BE2C (cell line): ENCODE data around the gene C10orf95.

ENCODE experiments used
- DNase-seq: peaks from one replicate; pipeline ENCODE4 v3.0.0-alpha.2; 2020
- H3K27me3 ChIP-seq: fragments of 250-450 bp; sonication (Bioruptor Pico); 2 replicates; pipeline ENCODE4 v1.5.1; 2020; ENCODE audit warnings: mild to moderate bottlenecking
- H3K36me3 ChIP-seq: fragments of 250-450 bp; sonication (Bioruptor Pico); 2 replicates; pipeline ENCODE4 v1.5.1; 2020; ENCODE audit warnings: mild to moderate bottlenecking
- H3K4me1 ChIP-seq: fragments of 250-450 bp; sonication (Bioruptor Pico); 2 replicates; pipeline ENCODE4 v1.5.1; 2020
- H3K4me3 ChIP-seq: 2 replicates; pipeline ENCODE4 v1.5.1; 2011; ENCODE audit warnings: low read depth, low read length
- H3K9me3 ChIP-seq: fragments of 250-450 bp; sonication (Bioruptor Pico); 2 replicates; pipeline ENCODE4 v1.5.1; 2020
- TF ChIP-seq, protein P1 (sequence below): IDR thresholded peaks from 2 replicates; pipeline ENCODE4 v1.5.1; 2012; ENCODE audit warnings: mild to moderate bottlenecking, low read depth, low read length

C10orf95 gene

DNA sequence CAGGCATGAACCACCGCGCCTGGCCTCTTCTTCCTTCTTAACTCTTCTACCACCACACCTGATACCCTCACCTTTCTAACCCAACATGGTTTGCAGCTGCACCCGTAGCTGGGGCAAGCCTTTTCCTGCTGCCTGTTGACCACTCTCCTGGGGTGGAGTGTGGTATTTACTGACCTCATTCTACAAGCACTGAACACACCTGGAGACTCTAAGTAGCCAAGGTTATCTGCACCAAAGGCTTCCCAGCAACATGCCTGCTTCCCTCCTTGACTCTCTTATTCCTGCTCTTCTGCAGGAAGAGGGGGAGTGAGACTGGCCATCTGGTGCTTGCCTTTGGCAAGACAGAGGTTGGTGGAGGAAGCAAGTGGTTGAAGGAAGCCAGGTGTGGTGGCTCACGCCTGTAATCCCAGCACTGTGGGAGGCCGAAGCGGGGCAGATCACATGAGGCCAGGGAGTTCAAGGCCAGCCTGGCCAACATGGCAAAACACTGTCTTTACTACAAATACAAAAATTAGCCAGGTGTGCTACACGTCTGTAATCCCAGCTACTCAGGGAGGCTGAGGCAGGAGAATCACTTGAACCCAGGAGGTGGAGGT lies 41.1 kb upstream of the C10orf95 start:
- no peaks in the 10 kb centered on the region for H3K4me1 ChIP-seq
- peaks cover 28% of the 10 kb centered on the region for H3K36me3 ChIP-seq
- DNase-seq: no peak
- TF ChIP-seq, protein P1, sequence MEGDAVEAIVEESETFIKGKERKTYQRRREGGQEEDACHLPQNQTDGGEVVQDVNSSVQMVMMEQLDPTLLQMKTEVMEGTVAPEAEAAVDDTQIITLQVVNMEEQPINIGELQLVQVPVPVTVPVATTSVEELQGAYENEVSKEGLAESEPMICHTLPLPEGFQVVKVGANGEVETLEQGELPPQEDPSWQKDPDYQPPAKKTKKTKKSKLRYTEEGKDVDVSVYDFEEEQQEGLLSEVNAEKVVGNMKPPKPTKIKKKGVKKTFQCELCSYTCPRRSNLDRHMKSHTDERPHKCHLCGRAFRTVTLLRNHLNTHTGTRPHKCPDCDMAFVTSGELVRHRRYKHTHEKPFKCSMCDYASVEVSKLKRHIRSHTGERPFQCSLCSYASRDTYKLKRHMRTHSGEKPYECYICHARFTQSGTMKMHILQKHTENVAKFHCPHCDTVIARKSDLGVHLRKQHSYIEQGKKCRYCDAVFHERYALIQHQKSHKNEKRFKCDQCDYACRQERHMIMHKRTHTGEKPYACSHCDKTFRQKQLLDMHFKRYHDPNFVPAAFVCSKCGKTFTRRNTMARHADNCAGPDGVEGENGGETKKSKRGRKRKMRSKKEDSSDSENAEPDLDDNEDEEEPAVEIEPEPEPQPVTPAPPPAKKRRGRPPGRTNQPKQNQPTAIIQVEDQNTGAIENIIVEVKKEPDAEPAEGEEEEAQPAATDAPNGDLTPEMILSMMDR: no peak
- H3K27me3 ChIP-seq: no peaks in the 10 kb centered on the region
- H3K9me3 ChIP-seq: no peaks in the 10 kb centered on the region
- H3K4me3 ChIP-seq: no peak overlapping the region

DNA sequence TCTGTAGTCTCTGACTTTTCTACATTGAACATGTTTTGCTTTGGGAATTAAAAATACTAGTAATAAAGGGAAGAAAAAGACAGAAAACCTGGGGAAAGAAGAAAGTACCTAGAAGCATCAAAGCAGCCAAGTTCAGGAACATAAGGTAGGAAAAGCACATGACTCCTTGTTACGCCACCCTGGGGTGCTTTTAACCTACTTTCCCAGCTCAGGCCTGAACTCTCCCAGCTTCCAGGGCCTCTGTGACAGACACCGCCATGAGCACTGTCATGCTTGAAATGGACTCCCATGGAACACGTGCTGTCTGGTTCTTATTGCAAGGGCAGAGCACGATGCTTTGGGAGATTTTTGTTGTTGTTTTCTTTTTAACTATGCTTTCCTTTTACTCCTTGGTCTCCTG lies 39.8 kb upstream of the C10orf95 start:
- Histone ChIP-seq H3K9me3 (no peaks in the 10 kb centered on the region), H3K36me3 (peaks cover 34% of the 10 kb centered on the region), H3K27me3 (no peaks in the 10 kb centered on the region), H3K4me3 (no peak overlapping the region), H3K4me1 (no peaks in the 10 kb centered on the region)
- TF ChIP-seq, protein P1: no peak
- no peak for DNase-seq

DNA sequence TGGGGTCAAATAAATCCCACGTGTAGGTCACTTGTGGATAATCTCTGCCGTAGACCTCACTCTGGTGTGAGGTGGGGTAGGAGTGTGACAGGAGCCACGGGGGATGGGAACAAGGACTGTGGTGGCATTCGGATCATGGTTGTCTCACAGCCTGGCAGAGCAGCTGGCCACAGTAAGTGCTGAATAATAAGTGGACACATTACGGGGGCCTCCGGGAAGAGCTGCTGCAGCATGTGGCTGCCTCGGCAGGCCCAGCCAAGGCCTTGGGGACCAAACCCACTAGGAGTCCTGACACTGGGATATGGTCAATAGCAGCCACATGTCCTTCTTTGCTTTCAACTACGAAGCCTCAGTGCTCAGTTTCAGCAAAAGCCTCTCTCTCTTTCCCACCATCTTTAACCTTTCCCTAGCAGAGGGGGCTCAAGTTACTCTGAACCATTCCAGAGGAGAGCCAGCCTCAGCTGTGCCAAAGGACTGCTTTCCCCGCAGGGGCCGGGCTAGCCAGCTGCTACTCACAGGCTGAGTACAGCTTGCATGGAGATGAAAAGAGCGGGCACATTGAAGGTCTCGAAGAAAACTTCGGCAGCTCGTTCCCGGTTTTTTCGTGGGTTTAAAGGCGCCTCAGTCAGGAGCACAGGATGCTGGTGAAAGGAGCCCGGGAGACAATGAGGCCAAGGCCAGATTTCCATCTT lies 33.9 kb upstream of the C10orf95 start:
- peaks cover 80% of the 10 kb centered on the region for H3K36me3 ChIP-seq
- TF ChIP-seq, protein P1: no peak
- no peak overlapping the region for H3K4me3 ChIP-seq

GRCh38 chr10:102484021-102484420 lies 32.7 kb upstream of the C10orf95 start:
- Histone ChIP-seq H3K4me1 (peaks cover 9% of the 10 kb centered on the region), H3K36me3 (peaks cover 83% of the 10 kb centered on the region), H3K27me3 (no peaks in the 10 kb centered on the region), H3K4me3 (no peak overlapping the region), H3K9me3 (no peaks in the 10 kb centered on the region)
- DNase-seq: no peak
- TF ChIP-seq, protein P1: no peak

More for the DNA sequence above, 33.9 kb upstream of the C10orf95 start:
- DNase-seq: no peak
- Histone ChIP-seq H3K9me3 (no peaks in the 10 kb centered on the region), H3K27me3 (no peaks in the 10 kb centered on the region), H3K4me1 (peaks cover 9% of the 10 kb centered on the region)

DNA sequence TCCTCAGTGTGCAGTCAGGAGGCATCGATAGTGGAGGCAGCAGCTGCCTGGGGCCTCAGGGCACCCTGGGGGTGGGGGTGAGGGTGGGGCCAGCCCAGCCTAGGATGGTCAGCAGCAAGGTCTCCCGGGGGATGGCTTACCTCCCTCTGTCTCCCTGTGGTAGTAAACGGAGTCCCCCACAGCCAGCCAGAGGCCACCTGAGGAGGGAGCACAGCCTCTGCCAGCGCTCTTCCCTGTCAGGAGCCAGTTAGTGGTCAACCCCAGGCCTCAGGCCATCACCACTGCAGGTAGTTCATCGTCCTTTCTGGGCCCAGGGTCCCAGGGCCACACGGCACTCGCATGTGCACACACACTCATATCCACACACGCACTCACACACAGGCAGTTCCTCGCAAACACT lies 29.1 kb upstream of the C10orf95 start:
- Histone ChIP-seq H3K27me3 (no peaks in the 10 kb centered on the region), H3K4me3 (no peak overlapping the region), H3K4me1 (peaks cover 9% of the 10 kb centered on the region), H3K36me3 (peaks cover 64% of the 10 kb centered on the region), H3K9me3 (no peaks in the 10 kb centered on the region)
- TF ChIP-seq, protein P1: no peak
- DNase-seq: no peak

- Histone ChIP-seq H3K4me1 (peaks cover 9% of the 10 kb centered on the region), H3K27me3 (no peaks in the 10 kb centered on the region), H3K4me3 (no peak overlapping the region), H3K9me3 (no peaks in the 10 kb centered on the region), H3K36me3 (peaks cover 57% of the 10 kb centered on the region)
- DNase-seq: no peak
- TF ChIP-seq, protein P1: no peak
Measured at GRCh38 chr10:102479651-102480050, 28.3 kb upstream of the C10orf95 start.
